Fibroblast of mammary gland (primary cell): ENCODE results near the gene ALG8.

ENCODE experiments used
- DNase-seq: peaks from one replicate; pipeline ENCODE4 v3.0.0-alpha.2; 2010; ENCODE audit warnings: low read depth
- H3K4me3 ChIP-seq: 2 replicates; pipeline ENCODE4 v1.5.1; 2011; ENCODE audit warnings: low read depth, mild to moderate bottlenecking, low read length, moderate library complexity; ENCODE audit not compliant: control insufficient read depth
- TF ChIP-seq, protein P1 (sequence below): conservative IDR thresholded peaks from 2 replicates; pipeline ENCODE4 v1.5.1; 2011; ENCODE audit warnings: low read depth, low read length, inconsistent platforms; ENCODE audit not compliant: control insufficient read depth, insufficient read depth

ALG8 gene

DNA sequence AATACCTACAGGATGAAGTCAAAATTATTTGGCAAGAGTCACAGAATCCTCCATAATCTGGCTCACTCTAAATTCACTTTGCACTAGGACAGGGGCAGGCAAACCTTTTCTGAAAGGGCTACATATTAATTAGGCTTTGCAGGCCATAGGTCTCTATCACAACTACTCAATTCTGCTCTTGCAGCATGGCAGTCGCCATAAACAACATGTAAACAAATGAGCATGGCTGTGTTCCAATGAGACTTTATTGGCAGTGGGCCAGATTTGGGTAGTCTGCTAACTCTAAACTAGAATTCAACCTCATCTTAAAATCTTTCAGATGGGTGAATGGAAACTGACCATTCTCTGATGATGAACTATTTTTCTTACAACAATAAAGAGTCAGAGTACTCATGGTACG is 70.0 kb downstream of the ALG8 start:
- TF ChIP-seq, protein P1, sequence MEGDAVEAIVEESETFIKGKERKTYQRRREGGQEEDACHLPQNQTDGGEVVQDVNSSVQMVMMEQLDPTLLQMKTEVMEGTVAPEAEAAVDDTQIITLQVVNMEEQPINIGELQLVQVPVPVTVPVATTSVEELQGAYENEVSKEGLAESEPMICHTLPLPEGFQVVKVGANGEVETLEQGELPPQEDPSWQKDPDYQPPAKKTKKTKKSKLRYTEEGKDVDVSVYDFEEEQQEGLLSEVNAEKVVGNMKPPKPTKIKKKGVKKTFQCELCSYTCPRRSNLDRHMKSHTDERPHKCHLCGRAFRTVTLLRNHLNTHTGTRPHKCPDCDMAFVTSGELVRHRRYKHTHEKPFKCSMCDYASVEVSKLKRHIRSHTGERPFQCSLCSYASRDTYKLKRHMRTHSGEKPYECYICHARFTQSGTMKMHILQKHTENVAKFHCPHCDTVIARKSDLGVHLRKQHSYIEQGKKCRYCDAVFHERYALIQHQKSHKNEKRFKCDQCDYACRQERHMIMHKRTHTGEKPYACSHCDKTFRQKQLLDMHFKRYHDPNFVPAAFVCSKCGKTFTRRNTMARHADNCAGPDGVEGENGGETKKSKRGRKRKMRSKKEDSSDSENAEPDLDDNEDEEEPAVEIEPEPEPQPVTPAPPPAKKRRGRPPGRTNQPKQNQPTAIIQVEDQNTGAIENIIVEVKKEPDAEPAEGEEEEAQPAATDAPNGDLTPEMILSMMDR, result no peak
- H3K4me3 ChIP-seq, result no peak overlapping the region
- DNase-seq, result peak; percentile 18

DNA sequence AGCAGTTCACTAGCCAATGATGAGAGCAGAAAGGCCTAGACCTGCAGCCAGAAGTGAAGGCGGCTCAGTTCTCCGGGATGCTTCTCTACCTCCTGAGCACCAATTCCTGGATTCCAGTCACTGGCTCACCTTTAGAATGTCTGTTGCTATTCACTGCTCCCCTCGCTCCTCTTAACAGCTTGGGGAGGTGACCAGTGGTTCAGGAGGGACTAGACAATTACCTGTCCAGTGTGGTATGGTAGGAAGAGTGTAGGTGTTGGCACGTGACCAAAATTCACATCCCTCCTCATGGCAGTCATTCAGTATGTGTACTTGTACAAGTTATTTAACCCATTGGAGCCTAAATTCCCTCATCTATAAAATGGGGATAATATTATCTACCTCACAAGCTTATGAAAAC is 71.7 kb downstream of the ALG8 start:
- no peak for DNase-seq
- H3K4me3 ChIP-seq, result no peak overlapping the region
- TF ChIP-seq, protein P1, result no peak

DNA sequence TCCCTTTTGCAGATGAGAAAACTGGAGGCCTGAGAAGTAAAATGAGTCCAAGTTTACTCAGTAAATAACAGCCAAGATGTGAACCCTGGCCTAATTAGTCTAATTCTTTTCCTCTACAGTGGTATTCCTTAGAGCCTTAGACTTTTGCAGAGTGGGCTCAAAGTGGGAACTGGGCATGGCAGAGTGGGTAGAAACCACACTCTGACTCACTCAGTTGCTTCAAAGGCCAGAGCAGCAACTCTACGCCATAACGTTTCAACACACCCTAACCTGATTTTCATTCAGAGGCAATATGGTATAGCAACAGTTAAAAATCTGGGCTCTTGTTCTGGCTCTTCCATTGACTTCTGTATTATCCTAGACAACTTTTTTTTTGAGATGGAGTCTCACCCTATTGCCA is 73.0 kb downstream of the ALG8 start:
- H3K4me3 ChIP-seq, result no peak overlapping the region
- TF ChIP-seq, protein P1, result no peak
- no peak for DNase-seq

DNA sequence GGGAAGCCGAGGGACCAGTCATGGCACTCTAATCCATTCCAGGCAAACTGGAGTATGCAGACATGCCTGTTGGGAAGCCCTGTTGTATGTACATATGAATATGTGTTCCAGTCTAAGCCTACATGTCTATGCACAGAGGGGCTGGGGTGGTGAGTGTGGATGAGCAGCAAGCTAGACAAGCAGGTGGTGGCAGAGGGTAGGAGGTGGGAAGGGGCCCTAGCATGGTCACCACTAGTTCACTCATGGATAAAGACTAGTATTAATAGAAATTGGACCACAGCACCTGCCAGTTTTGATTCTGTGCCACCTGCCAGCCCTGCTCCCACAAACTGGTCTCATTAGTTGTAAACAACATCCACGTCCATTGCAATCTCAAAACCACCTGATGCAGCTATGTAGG is 74.2 kb downstream of the ALG8 start:
- TF ChIP-seq, protein P1, result no peak
- H3K4me3 ChIP-seq, result no peak overlapping the region
- DNase-seq, result no peak

DNA sequence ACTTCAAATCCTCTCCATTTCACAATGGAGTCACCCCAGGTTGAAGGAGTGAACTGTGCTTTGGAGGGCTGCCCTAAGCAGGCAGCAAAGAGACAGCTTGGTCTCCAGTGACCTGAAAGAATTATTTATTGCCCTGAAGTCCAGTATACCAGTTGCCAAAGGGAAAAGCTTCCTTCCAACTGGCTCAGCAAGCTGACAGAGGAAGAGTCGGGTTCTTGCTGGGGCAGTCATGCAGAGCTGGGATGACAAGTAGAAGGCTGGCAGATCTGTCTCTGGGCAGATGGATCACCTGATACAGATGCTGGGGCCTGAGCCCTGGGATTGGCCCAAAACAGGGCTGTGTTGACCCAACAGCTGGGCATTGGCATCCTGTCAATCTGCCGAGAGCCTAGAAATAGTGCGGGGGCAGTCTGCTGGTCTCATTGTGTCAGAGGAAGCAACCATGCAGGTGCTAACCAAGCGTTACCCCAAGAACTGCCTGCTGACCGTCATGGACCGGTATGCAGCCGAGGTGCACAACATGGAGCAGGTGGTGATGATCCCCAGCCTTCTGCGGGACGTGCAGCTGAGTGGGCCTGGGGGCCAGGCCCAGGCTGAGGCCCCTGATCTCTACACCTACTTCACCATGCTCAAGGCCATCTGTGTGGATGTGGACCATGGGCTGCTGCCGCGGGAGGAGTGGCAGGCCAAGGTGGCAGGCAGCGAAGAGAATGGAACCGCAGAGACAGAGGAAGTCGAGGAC is 75.8 kb downstream of the ALG8 start, which contains the start of gene THRSP:
Gene THRSP (plus strand): TSS at position 422 of the 742 bp plus-strand sequence. CDS start 21 bp downstream, at position 443.
- TF ChIP-seq, protein P1, result no peak
- DNase-seq, result no peak
- no peak within 1 kb of the TSS for H3K4me3 ChIP-seq

DNA sequence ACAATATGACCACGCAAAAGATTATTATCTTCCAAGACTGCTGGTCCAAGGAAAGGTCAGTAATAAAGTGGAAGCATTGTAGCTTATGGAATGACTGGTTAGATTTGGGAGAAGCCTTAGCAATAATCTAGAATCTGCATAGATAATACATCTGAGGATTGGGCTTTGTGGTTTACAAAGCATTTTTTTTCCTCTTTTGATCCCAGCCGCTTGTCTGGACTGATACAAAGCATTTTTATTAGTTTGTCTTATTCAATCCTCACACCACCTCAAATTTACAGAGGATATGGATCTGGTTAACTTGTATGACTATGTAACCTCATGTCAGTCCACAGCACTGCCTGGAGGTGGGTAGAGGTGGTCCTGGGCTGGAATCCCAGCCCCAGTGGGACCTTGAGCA is 76.8 kb downstream of the ALG8 start:
- no peak for DNase-seq
- TF ChIP-seq, protein P1, result no peak
- H3K4me3 ChIP-seq, result no peak overlapping the region
